A673 (cell line): Measurements from ENCODE around the gene CCN6.

ENCODE experiments used
- CTCF ChIP-seq: fragments of 300-800, 200-600 bp; sonication (generic); conservative IDR thresholded peaks from 2 replicates; pipeline ENCODE4 v1.5.1; 2017; ENCODE audit warnings: low read depth, mild to moderate bottlenecking, antibody characterized with exemption, low read length, moderate library complexity, mixed read lengths
- EZH2 ChIP-seq: fragments of 200-600 bp; sonication (generic); IDR thresholded peaks from 2 replicates; pipeline ENCODE4 v1.6.1; 2017; ENCODE audit warnings: borderline replicate concordance, low read depth, mild to moderate bottlenecking, mixed read lengths, antibody characterized with exemption, low read length; ENCODE audit not compliant: poor library complexity, severe bottlenecking

- TF ChIP-seq EZH2 (no peak), CTCF (no peak)
Observed at GRCh38 chr6:112106562-112106961, 52.7 kb downstream of the CCN6 start.
